IPS DF 19.7 (cell line): Measurements from ENCODE around the gene REEP2.
"Not testable (repeated sequence)": the region's sequence is repeated elsewhere in the genome, so short reads cannot be mapped to it uniquely, and the experiment has no call there.

Source experiments
- DNase-seq: peaks from one replicate; pipeline ENCODE4 v3.0.0-alpha.2; 2013; ENCODE audit warnings: low read depth, low spot score

Gene REEP2

GRCh38 chr5:138466125-138466899 is 27.5 kb downstream of the REEP2 start:
- no peak for DNase-seq

- DNase-seq: no peak
Measured at GRCh38 chr5:138466900-138467710, 28.2 kb downstream of the REEP2 start.

- no peak for DNase-seq
Measured at GRCh38 chr5:138467711-138468132, 28.9 kb downstream of the REEP2 start.

GRCh38 chr5:138468133-138468965 is 29.5 kb downstream of the REEP2 start:
- DNase-seq: no peak

GRCh38 chr5:138468966-138469539 is 30.2 kb downstream of the REEP2 start:
- no peak for DNase-seq

GRCh38 chr5:138469540-138470321 is 30.9 kb downstream of the REEP2 start:
- DNase-seq: no peak

- DNase-seq: no peak
Measured at GRCh38 chr5:138470322-138471051, 31.6 kb downstream of the REEP2 start.

- DNase-seq: no peak
Measured at GRCh38 chr5:138471052-138471361, 32.1 kb downstream of the REEP2 start.

GRCh38 chr5:138472353-138472752 is 33.5 kb downstream of the REEP2 start:
- DNase-seq: no peak

- not testable (repeated sequence) for DNase-seq
Measured at GRCh38 chr5:138473151-138473550, 34.3 kb downstream of the REEP2 start.

- DNase-seq: no peak
Measured at GRCh38 chr5:138476918-138477317, 38.1 kb downstream of the REEP2 start.

GRCh38 chr5:138482638-138483037 is 43.8 kb downstream of the REEP2 start:
- DNase-seq: no peak

- no peak for DNase-seq
Measured at GRCh38 chr5:138488481-138488945, 49.7 kb downstream of the REEP2 start.

GRCh38 chr5:138489683-138490061 is 50.8 kb downstream of the REEP2 start:
- no peak for DNase-seq

- no peak for DNase-seq
Measured at GRCh38 chr5:138490648-138491283, 51.9 kb downstream of the REEP2 start.

GRCh38 chr5:138491284-138491648 is 52.4 kb downstream of the REEP2 start:
- DNase-seq: no peak

GRCh38 chr5:138491669-138492559 is 53.1 kb downstream of the REEP2 start:
- no peak for DNase-seq

GRCh38 chr5:138492560-138493045 is 53.7 kb downstream of the REEP2 start:
- no peak for DNase-seq

- no peak for DNase-seq
Measured at GRCh38 chr5:138495351-138495750, 56.5 kb downstream of the REEP2 start.
